ENCODE results near the gene ACTN3. TPM values are rescaled to one million over a fixed set of nuclear protein-coding genes. Genes with fewer than 3 reads are reported as not detected.

ACTN3 gene
- total and polyA plus RNA-seq, 11 donors = 0.01 to 0.04 TPM; not detected in 9

DNA sequence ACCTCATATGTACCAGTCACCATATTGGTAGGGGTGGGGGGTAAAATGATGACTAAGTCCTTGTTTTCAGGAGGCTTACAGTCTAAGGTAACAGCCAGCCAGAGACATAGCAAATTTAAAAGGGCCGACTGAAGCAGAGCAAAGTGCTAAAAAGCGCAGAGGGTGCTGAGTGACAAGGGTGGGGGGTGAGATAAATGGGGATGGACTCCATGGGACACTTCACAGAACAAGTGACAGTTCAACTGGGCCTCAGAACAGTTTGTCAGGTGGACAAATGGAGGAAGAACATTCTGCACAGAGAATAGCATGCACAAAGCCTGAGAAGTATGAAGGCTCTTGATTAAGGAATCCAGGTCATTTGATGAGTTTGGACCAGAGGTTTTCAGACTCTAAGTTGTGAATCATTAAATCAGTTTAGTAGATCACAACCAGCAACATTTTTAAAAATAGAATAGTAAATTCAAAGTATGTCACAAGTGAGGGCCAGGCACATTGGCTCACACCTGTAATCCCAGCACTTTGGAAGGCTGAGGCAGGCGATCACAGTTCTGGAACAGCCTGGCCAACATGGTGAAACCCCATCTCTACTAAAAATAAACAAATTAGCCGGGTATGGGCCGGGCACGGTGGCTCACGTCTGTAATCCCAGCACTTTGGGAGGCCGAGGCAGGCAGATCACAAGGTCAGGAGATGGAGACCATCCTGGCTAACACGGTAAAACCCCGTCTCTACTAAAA, 22.2 kb upstream of the ACTN3 start:
- H3K36me3 ChIP-seq = peaks cover 0 to 86% (median 63%) of the 10 kb centered on the region in 9 donors
- no peak overlapping the region for H3K4me3 ChIP-seq
- peaks cover 0 to 18% (median 0%) of the 10 kb centered on the region in 12 donors for H3K4me1 ChIP-seq
- peak overlapping the region in 4 of 12 donors; percentile 2 to 22 (median 16) for H3K27ac ChIP-seq
- no peaks in the 10 kb centered on the region for H3K27me3 ChIP-seq
- ATAC-seq = peak in 2 of 4 donors; percentile 17 to 34
- DNase-seq = no peak
- no peak for TF ChIP-seq POLR2A (IDR thresholded peaks at IDR 0.05)
- TF ChIP-seq, protein P1, sequence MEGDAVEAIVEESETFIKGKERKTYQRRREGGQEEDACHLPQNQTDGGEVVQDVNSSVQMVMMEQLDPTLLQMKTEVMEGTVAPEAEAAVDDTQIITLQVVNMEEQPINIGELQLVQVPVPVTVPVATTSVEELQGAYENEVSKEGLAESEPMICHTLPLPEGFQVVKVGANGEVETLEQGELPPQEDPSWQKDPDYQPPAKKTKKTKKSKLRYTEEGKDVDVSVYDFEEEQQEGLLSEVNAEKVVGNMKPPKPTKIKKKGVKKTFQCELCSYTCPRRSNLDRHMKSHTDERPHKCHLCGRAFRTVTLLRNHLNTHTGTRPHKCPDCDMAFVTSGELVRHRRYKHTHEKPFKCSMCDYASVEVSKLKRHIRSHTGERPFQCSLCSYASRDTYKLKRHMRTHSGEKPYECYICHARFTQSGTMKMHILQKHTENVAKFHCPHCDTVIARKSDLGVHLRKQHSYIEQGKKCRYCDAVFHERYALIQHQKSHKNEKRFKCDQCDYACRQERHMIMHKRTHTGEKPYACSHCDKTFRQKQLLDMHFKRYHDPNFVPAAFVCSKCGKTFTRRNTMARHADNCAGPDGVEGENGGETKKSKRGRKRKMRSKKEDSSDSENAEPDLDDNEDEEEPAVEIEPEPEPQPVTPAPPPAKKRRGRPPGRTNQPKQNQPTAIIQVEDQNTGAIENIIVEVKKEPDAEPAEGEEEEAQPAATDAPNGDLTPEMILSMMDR (IDR thresholded peaks at IDR 0.05) = no peak
- no peaks in the 10 kb centered on the region for H3K9me3 ChIP-seq
- 58 to 66% (median 64%) methylated on average over 10 of the region's 10 CpGs for WGBS, 4 donors
- intact Hi-C loops (cut with DNase I) = no loop called here

- WGBS, 4 donors = 79 to 81% (median 80%) methylated on average over 10 of the region's 10 CpGs
- no peak for ATAC-seq
- TF ChIP-seq POLR2A (IDR thresholded peaks at IDR 0.05) = no peak
- TF ChIP-seq, protein P1 (IDR thresholded peaks at IDR 0.05) = no peak
- no peak overlapping the region for H3K4me3 ChIP-seq
- H3K9me3 ChIP-seq = no peaks in the 10 kb centered on the region
- H3K4me1 ChIP-seq = peaks cover 0 to 8% (median 0%) of the 10 kb centered on the region in 12 donors
- DNase-seq = no peak
- no peaks in the 10 kb centered on the region for H3K27me3 ChIP-seq
- intact Hi-C loops (cut with DNase I) = no loop called here
- H3K36me3 ChIP-seq = peaks cover 0 to 67% (median 22%) of the 10 kb centered on the region in 9 donors
- no peak overlapping the region for H3K27ac ChIP-seq
Measured at GRCh38 chr11:66529069-66529468, 17.6 kb upstream of the ACTN3 start.

- TF ChIP-seq, protein P1 (IDR thresholded peaks at IDR 0.05) = no peak
- no peak for TF ChIP-seq POLR2A (IDR thresholded peaks at IDR 0.05)
- Histone ChIP-seq H3K4me1 (peaks cover 0 to 2% (median 0%) of the 10 kb centered on the region in 12 donors), H3K27me3 (no peaks in the 10 kb centered on the region), H3K9me3 (no peaks in the 10 kb centered on the region), H3K27ac (no peak overlapping the region), H3K4me3 (no peak overlapping the region), H3K36me3 (peaks cover 0 to 67% (median 22%) of the 10 kb centered on the region in 9 donors)
- ATAC-seq = peak in 1 of 4 donors; percentile 16
- no peak for DNase-seq
- 79 to 90% (median 87%) methylated on average over 6 to 13 of the region's 13 CpGs for WGBS, 4 donors
- intact Hi-C loops (cut with DNase I) = no loop called here
Measured at GRCh38 chr11:66529655-66530054, 17.0 kb upstream of the ACTN3 start.

GRCh38 chr11:66530927-66531709, 15.6 kb upstream of the ACTN3 start:
- no peaks in the 10 kb centered on the region for H3K27me3 ChIP-seq
- TF ChIP-seq, protein P1 (IDR thresholded peaks at IDR 0.05) = no peak
- TF ChIP-seq POLR2A (IDR thresholded peaks at IDR 0.05) = no peak
- H3K4me3 ChIP-seq = no peak overlapping the region
- H3K4me1 ChIP-seq = no peaks in the 10 kb centered on the region
- peaks cover 0 to 78% (median 28%) of the 10 kb centered on the region in 9 donors for H3K36me3 ChIP-seq
- ATAC-seq (no peak), DNase-seq (no peak)
- intact Hi-C loops (cut with DNase I) = no loop called here
- no peak overlapping the region for H3K27ac ChIP-seq
- 89 to 95% (median 92%) methylated on average over 6 to 10 of the region's 10 CpGs for whole genome bisulfite sequencing, 4 donors
- H3K9me3 ChIP-seq = no peaks in the 10 kb centered on the region

Data from heart left ventricle (tissue), 16 donors.